ENCODE data around the gene CFAP299.
"Not testable (repeated sequence)": the region's sequence is repeated elsewhere in the genome, so short reads cannot be mapped to it uniquely, and the experiment has no call there.

Gene CFAP299

DNA sequence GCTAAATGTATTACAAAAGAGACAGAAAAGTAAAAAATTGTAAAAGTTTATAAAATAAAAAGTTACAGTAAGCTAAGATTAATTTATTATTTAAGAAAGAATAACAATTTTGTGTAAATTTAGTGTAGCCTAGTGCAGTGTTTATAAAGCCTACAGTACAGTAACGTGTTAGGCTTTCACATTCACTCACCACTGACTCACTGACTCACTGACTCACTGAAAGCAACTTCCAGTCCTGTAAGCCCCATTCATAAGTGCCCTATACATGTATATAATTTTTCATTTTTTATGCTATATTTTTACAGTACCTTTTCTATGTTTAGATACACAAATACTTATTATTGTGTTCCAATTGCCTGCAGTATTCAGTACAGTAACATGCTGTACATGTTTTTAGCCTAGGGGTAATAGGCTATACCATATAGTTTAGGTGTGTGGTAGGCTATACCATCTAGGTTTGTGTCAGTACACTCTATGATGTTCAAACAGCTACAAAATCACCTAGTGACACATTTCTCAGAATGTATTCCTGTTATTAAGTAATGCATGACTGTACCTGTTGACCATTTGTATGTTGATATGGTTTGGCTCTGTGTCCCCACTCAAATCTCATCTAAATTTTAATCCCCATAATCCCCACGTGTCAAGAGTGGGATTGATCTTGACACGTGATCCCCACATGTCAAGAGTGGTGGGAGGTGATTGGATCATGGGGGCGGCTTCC lies 57.9 kb downstream of the CFAP299 start:
- no peak for DNase-seq

DNA sequence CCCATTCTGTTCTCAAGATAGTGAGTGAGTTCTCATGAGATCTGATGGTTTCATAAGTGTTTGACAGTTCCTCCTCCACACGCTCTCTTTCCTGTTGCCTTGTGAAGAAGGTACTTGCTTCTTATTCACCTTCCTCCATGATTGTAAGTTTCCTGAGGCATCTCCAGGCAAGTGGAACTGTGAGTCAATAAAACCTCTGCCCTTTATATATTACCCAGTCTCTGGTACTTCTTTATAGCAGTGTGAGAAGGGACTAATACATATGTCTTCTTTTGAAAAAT lies 58.4 kb downstream of the CFAP299 start:
- no peak for DNase-seq

DNA sequence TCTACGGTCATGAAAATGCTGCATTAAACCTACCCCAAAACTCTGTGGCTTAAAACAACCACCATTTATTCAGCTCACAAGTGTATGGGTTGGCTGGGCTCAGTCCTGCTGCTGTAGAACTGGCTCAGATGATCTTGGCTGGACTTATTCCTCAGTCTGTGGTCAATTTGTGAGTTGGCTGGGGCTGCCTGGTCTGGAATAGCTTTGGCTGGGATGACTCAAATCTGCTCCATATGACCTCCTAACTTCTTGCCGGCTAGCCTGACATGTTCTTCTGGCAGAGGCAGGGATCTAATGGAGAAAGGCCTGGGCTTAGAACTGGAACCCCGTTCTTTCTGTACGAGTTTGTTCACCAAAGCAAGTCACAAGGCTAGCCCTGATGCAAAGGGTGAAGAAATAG lies 71.7 kb downstream of the CFAP299 start:
- no peak for DNase-seq

DNA sequence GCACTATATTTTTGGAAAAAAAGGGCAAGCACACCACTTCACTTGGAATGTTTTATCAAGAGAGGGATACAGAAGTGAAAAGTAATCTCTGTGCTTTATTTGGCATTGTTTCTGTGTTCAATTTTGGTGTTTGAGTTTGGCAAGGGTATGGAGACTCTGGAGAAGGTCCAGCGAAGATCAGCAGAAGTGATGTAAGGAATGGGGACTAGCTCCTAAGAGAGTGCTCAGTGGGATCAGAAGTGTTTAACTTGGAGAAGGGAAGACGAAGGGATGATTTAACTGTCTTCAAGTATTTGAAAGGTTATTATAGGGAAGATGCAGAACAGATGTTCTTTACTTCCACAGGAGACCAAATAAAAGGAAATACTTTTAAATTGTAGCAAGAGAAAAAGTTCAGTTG lies 74.3 kb downstream of the CFAP299 start:
- DNase-seq: no peak

DNA sequence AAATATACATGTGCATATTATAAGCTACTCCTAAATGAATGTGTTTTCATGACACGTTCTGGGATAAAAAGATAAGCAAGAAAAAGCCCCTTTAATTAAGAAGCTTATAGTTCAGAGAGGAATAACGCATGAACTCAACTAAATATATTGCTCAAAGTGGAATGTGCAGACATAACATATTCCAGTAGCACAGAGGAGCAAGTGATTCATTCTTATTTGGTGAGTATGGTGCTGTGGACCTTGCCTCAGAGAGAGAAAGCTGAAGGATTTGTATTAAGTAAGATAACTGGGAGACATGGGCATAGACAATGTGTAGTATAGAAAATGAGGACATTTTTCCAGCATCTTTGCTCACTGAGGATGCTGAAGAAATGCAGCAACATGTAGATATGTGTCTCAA lies 76.8 kb downstream of the CFAP299 start:
- DNase-seq: no peak

DNA sequence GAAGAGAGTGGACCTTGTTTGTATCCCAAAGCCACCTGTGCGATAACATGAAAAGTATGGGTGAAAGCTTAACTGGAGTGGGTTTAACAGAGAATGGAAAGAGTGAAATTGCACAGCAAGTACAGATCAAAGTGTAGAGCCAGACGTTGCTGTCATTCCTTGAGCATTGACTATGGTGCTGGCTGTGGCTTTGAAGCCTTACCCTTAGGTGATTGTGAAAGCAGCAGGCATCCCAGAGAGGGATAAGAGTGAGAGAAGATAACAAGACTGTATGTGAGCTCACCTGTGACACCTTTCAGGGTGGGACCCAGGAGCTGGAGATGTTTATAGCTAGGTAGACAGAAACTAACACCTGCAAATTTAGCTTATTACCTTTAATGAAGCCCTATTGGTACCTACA lies 77.6 kb downstream of the CFAP299 start:
- no peak for DNase-seq

DNA sequence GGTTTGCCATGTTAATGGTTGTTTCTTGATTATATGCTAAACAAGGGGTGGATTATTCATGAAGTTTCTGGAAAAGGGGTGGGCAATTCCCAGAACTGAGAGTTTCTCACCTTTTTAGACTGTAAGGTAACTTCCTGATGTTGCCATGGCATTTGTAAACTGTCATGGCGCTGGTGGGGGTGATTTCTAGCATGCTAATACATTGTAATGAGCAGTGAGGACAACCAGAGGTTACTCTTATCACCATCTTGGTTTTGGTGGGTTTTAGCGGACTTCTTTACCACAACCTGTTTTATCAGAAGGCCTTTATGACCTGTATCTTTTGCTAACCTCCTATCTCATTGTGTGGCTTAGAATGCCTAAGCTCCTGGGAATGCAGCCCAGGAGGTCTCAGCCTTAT lies 81.5 kb downstream of the CFAP299 start:
- DNase-seq: no peak

DNA sequence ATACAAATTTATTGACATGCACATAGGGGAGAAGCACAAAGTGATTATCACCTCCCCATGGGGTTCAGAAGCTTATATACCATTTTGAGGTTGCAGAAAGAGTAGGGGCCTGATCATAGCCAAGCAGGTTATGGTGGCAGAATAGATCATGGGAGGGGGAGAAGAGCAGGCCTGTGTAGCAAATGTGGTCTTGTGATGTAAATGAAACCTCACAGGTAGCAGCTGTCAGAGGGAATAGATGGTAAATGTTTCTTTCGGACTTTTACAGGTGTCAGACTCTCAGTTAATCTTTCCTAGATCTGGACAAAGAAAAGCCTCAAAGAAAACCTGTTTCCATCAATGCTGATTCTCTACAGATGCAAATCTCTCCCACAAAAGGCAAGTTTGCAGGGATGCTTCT lies 84.4 kb downstream of the CFAP299 start:
- DNase-seq: no peak

DNA sequence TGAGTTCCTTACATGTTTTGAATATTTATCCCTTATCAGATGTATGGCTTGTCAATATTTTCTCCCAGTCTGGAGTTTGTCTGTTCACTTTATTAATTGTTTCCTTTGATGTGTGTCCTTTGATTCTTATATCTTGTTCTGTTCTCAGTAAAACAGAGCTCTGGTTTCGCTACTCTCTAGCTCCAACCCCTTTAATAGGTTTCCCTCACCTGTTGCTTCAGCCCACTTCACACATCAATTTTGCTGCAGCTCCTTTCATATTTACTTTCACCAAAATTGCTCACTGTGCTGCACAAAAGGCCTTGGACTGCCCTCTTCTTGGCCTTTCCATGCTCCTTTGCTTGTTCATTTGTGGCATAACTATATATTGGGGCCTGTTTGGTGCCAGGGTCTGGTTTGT lies 85.1 kb downstream of the CFAP299 start:
- no peak for DNase-seq

DNA sequence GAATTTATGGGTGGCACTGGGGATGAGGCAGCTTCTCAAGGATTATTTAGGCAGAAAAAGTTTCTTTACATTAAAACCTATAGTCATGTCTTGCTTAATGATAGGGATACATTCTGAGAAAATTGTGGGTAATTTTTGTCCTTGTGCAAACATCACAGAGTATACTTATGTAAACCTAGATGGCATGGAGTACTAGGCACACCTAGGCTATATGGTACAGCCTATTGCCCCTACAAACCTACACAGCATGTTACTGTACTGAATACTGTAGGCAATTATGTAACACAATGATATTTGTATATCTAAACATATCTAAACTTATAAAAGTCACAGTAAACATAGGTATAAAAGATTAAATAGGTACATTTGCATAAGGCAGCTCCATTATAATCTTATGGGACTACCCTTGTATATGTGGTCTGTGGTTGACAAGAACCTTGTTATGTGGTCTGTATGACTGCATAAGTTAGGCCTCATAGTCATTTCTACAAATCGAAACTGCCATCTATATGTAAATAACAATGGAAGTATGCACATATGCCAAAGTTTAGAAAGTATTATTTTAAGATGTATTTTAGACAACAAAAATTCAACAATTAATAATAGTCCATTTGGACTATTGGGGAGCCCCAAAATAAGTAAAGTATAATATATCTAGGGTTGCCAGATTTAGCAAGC lies 87.3 kb downstream of the CFAP299 start:
- DNase-seq: no peak

DNA sequence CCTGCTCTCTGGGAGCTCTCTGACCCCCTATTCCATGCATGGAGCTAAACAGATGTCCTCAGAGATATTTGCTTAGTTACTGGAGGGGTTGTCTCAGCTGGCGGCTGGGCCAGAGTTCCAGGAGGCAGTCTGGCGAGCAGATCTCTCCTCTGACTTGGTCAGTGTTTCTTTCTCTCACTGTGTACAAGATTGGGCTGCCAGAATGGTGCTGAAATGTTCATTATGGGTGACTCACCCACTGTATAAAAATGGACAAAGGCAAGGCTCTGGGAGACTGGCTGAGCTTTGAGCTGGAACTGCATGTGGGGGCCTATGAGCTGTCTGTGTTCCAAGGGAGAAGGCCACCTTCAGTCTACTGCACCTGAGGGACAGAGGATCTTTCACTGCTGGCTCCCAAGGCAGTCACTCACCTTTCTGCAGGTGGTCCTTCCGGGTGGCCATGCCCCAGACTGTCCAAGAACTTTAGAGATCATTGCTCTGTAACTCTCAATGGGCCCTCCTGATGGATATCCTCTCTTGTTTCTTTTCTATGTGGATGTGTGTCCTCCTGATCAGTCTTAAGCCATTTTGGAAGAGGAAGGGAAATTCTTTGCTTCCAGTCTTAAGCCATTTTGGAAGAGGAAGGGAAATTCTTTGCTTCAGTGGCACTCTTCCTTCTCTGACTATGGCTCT lies 88.2 kb downstream of the CFAP299 start:
- DNase-seq: no peak

DNA sequence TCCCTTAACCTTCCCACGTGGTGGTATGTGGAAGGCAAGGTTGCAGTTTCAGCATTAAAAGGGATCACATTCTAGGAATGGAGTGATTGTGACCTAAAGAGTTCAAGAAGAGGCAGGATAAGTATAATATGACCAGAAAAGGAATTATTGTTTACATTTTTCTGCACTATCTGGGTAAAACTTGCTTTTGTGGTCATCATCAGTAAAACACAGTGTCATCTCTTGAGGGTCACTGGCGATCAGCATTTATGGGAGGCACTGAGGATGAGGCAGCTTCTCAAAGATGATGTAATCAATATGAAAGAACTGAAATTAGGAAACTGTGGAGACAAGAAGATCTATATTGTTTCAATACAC lies 88.7 kb downstream of the CFAP299 start:
- DNase-seq: no peak

DNA sequence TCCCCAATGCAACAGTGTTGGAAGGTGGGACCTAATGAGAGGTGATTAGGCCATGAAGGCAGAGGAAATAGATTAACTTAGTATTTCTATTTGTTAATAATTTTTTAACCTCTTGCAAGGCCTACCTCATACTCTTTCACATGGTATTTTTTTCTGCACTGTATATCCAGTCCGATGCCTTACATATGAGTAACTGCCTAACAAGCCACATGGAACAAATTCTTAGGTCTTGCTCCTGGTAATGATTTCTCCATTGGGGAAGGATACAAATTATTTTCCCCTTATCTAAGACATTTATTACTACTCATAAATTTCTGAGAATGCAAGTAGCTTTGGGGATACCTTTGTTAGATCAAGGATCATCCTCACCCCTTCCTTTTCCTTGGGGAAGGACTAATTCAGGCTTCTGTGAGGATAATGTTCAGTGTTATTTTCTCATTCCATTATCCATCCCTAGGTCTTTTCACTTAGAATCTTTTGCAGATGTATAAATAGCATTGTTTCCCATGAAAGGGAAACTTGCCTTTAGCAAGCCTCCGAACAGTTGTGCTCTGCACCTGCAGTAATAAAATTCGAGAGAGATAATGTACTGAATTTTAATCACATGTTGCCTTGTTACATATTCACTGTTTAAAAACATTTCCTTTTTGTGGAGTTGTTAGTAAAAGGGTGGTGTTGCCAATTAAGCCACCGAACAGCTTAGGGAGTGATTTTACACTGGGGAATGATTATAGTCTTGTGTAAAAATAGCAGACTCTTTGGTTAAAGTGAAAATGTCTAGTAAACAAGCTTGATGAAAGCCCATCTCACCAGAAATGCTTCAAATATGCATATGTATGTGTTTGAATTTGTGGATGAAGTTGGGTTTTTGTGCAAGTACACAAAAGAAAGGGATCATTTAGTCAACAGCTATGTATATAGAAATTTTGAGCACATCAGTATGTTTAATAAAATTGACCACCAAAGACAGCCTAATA lies 89.9 kb downstream of the CFAP299 start:
- no peak for DNase-seq

DNA sequence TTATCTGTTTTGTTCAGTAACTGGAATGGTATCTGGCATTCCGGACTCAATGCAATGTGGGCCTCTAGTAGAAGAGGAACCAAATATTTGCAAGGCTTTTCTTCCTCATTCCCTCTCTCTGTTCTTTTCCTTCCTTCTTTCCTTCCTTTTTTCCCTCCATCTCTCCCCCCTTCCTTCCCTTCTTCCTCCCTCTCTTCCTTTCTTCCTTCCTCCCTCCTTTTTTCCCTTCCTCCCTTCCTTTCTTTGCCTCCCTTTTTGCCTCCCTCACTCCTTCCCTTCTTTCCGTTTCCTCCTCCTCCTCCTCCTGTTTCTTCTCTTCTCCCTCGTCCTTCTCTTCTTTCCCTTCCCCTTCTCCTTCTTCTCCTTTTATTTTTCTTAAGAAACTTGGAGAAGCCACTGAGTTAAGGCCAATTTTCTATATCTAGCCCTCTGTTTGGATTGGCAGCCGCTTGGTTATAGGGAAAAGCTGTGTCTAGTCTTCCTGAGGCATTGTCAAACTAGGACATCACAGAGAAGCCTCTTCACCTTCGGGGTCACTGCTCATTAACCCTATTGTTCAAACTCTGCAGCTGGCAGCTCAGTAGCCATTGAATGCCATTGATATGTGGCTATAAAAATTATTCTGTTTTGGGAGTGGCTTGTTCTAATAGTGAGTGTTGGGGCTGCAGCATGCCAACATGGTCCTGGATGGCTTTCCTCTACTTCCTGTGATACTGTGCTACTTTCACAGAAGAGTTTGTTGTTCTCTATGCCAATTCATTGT lies 95.9 kb downstream of the CFAP299 start:
- DNase-seq: no peak

DNA sequence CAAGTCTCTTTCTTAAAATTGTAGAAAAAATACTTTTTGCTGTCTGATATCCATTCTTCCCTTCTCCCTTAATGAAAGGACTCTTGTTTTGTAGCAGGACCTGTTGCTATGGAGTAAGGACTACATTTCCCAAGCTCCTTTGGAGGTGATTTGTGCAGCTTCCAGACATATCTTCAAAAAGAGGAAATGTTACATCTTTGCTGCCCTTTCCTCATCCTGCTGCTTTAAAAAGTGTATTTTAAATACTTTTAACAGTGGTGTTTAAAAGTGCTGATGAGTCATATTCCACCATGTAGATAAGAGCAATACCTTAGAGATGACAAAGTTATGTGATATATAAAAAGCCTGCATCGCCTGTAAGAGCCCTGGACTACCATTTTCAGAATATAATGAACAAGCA lies 98.7 kb downstream of the CFAP299 start:
- DNase-seq: no peak

DNA sequence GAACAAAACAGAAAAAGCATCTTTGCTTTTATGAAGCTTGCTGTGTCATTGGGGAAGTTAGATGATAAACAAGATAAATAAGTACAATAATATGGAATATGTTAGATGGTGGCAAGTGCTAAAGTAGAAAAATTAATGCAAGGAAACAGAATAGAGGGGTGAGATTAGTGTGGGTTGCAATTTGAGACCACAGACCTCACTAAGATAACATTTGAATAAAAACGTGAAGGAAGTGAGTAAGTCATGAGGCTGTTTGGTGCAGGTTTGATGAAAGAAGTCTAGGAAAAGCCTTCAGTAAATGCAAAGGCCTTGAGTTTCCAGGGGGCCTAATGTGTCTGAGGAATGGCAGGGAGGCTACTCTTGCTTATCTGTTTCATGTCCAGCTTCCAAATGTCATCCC lies 102.5 kb downstream of the CFAP299 start:
- DNase-seq: no peak

DNA sequence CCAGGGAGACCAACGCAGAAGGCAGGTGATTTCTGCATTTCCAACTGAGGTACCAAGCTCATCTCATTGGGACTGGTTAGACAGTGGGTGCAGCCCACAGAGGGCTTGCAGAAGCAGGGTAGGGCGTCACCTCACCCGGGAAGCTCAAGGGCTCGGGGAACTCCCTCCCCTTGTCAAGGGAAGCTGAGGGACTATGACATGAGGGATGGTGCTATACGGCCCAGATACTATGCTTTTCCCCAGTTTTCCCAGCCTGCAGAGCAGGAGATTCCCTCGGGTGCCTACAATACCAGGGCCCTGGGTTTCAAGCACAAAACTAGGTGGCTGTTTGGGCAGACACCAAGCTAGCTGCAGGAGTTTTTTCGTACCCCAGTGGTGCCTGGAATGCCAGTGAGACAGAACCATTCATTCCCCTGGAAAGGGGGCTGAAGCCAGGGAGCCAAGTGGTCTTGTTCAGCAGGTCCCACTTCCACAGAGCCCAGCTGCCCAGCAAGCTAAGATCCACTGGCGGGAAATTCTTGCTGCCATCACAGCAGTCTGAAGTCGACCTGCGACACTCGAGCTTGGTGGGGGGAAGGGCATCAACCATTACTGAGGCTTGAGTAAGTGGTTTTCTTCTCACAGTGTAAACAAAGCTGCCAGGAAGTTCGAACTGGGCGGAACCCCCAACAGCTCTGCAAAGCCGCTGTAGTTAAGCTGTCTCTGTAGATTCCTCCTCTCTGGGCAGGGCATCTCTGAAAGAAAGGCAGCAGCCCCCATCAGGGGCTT lies 103.9 kb downstream of the CFAP299 start:
- DNase-seq: not testable (repeated sequence)

DNA sequence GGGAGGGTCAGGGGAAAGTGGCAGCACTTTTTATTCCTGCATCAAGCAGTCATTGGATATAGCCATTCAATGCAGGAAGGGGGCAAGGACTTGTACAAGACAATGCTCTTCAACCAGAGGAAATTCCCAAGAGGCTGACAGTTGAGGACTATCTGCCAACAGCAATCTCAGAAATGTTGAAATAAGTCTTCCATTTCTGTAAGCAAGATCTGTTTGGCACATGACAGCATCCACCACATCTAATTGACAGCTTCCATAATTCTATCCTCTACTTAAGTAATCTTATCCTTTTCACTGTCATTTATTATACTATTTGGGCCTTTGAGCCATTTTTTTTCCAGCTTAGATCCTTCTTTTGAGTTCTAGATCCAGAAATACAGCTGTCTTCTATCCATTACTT lies 110.7 kb downstream of the CFAP299 start:
- DNase-seq: no peak

DNA sequence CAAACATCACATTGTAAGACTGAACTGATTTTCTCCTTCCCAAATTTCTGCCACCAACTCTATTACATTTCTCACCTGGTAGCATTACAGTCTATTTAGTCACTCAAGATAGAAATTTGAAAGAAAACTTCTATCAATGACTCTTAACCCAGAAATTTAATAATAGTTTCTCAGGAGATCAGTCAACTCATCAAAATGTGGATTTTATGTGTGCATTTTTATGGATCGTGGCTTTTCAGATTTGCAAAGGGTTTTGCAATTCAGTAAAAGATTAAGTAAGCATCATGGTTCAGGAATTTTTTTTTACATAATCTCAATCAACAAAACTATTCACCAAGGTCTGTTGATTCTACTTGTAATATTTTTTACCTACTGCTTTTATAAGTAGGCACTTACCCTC lies 111.1 kb downstream of the CFAP299 start:
- no peak for DNase-seq

DNA sequence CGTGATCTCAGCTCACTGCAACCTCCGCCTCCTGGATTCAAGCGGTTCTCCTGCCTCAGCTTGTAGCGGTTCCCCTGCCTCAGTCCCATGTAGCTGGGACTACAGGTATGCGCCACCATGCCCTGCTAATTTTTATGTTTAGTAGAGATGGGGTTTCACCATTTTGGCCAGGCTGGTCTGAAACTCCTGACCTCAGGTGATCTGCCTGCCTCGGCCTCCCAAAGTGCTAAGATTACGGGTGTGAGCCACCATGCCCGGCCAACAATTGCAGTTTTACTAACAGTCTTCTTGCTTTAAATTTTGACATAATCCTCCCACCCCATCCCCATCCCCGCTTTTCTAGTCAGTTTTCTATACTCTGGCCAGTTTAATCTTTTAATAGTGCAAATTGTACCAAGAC lies 112.0 kb downstream of the CFAP299 start:
- DNase-seq: no peak

DNA sequence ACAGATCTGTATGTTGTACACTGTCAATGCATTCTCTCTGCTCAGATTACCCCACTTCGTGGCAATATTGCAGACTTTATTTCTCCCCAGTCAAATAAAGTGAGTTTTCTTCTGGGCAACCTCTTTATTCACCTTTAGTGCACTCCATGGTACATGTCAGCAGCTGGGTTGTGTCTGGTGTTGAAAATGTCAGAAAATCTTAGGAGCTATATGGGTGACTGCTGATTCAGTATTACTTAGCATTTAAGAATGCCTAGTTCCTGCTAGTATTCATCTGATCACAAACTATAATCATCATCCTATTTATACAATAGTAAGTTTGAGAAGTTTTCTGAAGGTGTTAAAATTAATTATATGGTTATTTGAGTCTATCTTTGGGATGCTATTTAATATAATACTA lies 112.5 kb downstream of the CFAP299 start:
- DNase-seq: no peak

DNA sequence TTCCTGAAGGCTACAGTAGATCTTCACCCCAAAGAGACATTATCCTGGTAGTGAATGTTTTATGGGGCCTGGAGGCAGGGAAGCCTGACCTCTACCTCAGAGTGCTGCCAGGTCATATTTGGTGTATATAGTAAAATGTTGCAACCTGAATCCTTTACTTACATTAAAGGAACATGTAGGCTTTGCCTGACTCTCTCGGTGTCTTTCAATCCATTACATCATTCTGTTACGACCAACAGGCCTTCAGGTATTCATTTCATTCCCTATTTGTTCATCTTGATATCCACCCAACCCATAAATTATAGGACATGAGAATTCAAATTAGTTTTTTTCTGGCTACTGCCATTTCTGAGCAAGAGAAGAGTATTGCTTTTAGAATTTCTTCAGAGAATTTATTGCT lies 116.5 kb downstream of the CFAP299 start:
- DNase-seq: no peak
